ENCODE data around the gene PCDHA4. TPM values are rescaled to one million over a fixed set of nuclear protein-coding genes. Genes with fewer than 3 reads are reported as not detected.
"Not testable (repeated sequence)": the region's sequence is repeated elsewhere in the genome, so short reads cannot be mapped to it uniquely, and the experiment has no call there.

Gene PCDHA4
- 1.5 TPM for total RNA-seq

- no peak for DNase-seq (ENCODE audit: low spot score)
Observed at GRCh38 chr5:140806834-140807775, at the start of gene PCDHA4. PCDHA4 (plus strand) TSS chr5:140807068.

GRCh38 chr5:140764177-140764973, 42.5 kb upstream of the PCDHA4 start:
- no peak for DNase-seq (ENCODE audit: low spot score)

GRCh38 chr5:140767444-140767843, 39.4 kb upstream of the PCDHA4 start:
- no peak for DNase-seq (ENCODE audit: low spot score)

GRCh38 chr5:140780512-140780911, 26.4 kb upstream of the PCDHA4 start:
- DNase-seq (ENCODE audit: low spot score), result no peak

GRCh38 chr5:140785905-140786686, 20.8 kb upstream of the PCDHA4 start, which contains the start of gene PCDHA1:
PCDHA1 (plus strand) TSS chr5:140786140.
- no peak for DNase-seq (ENCODE audit: low spot score)

DNA sequence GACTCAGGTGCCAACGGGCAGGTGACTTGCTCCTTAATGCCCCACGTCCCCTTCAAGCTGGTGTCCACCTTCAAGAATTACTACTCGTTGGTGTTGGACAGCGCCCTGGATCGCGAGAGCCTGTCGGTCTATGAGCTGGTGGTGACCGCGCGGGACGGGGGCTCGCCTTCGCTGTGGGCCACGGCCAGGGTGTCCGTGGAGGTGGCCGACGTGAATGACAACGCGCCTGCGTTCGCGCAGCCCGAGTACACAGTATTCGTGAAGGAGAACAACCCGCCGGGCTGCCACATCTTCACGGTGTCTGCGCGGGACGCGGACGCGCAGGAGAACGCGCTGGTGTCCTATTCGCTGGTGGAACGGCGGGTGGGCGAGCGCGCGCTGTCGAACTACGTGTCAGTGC, 19.4 kb upstream of the PCDHA4 start:
- DNase-seq (ENCODE audit: low spot score), result not testable (repeated sequence)

DNA sequence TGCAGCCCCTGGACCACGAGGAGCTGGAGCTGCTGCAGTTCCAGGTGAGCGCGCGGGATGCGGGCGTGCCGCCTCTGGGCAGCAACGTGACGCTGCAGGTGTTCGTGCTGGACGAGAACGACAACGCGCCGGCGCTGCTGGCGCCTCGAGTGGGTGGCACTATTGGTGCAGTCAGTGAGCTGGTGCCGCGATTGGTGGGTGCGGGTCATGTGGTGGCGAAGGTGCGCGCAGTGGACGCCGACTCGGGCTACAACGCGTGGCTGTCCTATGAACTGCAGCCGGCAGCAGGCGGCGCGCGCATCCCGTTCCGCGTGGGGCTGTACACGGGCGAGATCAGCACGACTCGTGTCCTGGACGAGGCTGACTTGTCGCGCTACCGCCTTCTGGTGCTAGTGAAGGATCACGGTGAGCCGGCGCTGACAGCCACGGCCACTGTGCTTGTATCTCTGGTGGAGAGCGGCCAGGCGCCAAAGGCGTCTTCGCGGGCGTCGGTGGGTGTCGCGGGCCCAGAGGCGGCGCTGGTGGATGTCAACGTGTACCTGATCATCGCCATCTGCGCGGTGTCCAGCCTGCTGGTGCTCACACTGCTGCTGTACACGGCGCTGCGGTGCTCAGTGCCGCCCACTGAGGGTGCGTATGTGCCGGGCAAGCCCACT, 18.9 kb upstream of the PCDHA4 start:
- not testable (repeated sequence) for DNase-seq (ENCODE audit: low spot score)

DNA sequence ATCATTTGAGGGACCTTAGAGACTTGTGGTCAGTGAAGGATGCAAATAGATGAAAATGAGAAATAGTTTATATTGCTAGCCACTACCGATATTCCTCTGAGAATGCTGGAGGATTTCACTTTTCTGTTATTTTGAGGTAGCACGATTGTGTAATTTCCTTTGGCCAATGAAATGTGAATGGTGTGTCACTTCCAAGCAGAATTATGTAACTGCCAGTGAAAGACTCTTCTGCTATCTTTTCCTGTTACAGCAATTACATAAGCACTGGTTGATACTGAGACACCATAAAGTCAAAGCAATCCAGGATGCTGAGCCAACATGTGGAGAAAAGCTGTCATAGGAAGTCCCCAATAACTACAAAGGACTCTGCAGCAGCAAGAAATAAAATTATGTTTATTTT, 15.8 kb upstream of the PCDHA4 start:
- no peak for DNase-seq (ENCODE audit: low spot score)

- DNase-seq (ENCODE audit: low spot score), result no peak
Observed at GRCh38 chr5:140794595-140795258, 12.1 kb upstream of the PCDHA4 start, which contains the start of gene PCDHA2. PCDHA2 (plus strand) TSS chr5:140794852.

DNA sequence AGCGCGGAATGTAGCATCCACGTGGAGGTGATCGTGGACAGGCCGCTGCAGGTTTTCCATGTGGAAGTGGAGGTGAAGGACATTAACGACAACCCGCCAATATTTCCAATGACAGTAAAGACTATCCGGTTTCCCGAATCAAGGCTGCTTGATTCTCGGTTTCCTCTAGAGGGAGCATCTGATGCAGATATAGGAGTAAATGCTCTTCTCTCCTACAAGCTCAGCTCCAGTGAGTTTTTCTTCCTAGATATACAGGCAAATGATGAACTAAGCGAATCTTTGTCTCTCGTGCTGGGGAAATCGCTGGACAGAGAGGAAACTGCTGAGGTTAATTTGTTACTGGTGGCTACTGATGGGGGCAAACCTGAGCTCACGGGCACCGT, 11.6 kb upstream of the PCDHA4 start:
- no peak for DNase-seq (ENCODE audit: low spot score)

- not testable (repeated sequence) for DNase-seq (ENCODE audit: low spot score)
Observed at GRCh38 chr5:140796072-140796717, 10.7 kb upstream of the PCDHA4 start.

DNA sequence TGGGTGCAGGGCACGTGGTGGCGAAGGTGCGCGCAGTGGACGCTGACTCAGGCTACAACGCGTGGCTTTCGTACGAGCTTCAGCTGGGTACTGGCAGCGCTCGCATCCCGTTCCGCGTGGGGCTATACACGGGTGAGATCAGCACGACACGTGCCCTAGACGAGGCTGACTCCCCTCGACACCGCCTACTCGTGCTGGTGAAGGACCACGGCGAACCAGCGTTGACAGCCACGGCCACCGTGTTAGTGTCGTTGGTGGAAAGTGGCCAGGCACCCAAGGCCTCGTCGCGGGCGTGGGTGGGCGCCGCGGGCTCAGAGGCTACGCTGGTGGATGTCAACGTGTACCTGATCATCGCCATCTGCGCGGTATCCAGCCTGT, 10.2 kb upstream of the PCDHA4 start:
- DNase-seq (ENCODE audit: low spot score), result no peak

- no peak for DNase-seq (ENCODE audit: low spot score)
Observed at GRCh38 chr5:140800816-140801493, 5.9 kb upstream of the PCDHA4 start, which contains the start of gene PCDHA3. PCDHA3 (plus strand) TSS chr5:140801057.

DNA sequence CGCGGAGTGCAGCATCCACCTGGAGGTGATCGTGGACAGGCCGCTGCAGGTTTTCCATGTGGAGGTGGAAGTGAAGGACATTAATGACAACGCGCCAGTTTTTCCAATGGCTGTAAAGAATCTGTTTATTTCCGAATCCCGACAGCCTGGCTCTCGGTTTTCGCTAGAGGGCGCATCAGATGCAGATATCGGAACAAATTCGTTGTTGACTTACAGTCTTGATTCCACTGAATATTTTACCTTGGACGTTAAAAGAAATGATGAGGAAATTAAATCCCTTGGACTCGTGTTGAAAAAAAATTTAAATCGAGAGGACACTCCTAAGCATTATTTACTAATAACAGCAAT, 5.4 kb upstream of the PCDHA4 start:
- DNase-seq (ENCODE audit: low spot score), result no peak

GRCh38 chr5:140802381-140802780, 4.5 kb upstream of the PCDHA4 start:
- not testable (repeated sequence) for DNase-seq (ENCODE audit: low spot score)

DNA sequence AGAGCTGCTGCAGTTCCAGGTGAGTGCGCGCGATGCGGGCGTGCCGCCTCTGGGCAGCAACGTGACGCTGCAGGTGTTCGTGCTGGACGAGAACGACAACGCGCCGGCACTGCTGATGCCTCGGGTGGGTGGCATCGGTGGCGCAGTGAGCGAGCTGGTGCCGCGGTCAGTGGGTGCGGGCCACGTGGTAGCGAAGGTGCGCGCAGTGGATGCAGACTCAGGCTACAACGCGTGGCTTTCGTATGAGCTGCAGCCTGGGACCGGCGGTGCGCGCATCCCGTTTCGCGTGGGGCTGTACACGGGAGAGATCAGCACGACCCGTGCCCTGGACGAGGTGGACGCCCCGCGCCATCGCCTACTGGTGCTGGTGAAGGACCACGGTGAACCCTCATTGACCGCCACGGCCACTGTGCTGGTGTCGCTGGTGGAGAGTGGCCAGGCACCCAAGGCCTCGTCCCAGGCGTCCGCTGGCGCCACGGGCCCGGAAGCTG, 4.0 kb upstream of the PCDHA4 start:
- DNase-seq (ENCODE audit: low spot score), result no peak

DNA sequence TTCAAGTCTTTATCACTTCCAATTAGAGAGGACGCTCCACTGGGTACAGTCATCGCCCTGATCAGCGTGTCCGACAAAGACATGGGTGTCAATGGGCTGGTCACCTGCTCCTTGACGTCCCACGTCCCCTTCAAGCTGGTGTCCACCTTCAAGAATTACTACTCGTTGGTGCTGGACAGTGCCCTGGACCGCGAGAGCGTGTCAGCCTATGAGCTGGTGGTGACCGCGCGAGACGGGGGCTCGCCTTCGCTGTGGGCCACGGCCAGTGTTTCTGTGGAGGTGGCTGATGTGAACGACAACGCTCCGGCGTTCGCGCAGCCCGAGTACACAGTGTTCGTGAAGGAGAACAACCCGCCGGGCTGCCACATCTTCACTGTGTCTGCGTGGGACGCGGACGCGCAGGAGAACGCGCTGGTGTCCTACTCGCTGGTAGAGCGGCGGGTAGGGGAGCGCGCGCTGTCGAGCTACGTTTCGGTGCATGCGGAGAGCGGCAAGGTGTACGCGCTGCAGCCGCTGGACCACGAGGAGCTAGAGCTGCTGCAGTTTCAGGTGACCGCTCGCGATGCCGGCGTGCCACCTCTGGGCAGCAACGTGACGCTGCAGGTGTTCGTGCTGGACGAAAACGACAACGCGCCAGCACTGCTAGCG, 1.5 kb downstream of the PCDHA4 start:
- not testable (repeated sequence) for DNase-seq (ENCODE audit: low spot score)

- no peak for DNase-seq (ENCODE audit: low spot score)
Observed at GRCh38 chr5:140808889-140809291, 2.0 kb downstream of the PCDHA4 start.
